ENCODE measurements around the gene DCLK1. TPM values are rescaled to one million over a fixed set of nuclear protein-coding genes. Genes with fewer than 3 reads are reported as not detected.

DCLK1 gene
- total RNA-seq, 1 experiment from 2014 or later: 1.4 TPM

DNA sequence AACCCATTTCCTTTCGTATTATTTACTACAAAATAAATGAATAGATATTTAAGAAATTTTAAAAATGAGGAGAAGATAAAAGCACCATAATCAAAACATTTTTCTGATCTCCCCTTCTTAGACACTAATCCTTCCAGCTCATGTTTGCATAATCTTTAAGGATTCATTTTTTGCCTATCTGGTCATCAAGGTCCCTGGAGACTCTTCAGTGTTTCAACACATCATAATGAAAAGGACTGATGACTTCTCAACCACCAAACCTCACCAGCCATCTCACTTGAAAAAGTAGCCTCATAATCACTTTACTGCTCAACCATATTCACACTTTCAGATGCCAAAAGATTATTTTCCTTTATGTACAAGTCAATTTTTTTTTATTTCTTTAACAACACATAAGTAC, 80.1 kb downstream of the DCLK1 start:
- no peaks in the 10 kb centered on the region for H3K9me2 ChIP-seq (ENCODE audit: insufficient read depth)
- no peaks in the 10 kb centered on the region for H3F3A ChIP-seq (ENCODE audit: insufficient read depth, low read depth)
- TF ChIP-seq EZH2 (IDR thresholded peaks at IDR 0.05; ENCODE audit: low read depth) (no peak), CTCF (conservative IDR thresholded peaks at IDR 0.05) (no peak)
- no peaks in the 10 kb centered on the region for H3K79me2 ChIP-seq (ENCODE audit: low read depth)
- intact Hi-C loops (cut with micrococcal nuclease; ENCODE audit: unreplicated experiment): no loop called here
- H4K20me1 ChIP-seq (ENCODE audit: insufficient read depth): no peaks in the 10 kb centered on the region
- no peak overlapping the region for H3K4me2 ChIP-seq
- no peak overlapping the region for H2AFZ ChIP-seq
- H3K27me3 ChIP-seq (ENCODE audit: insufficient read depth, low read depth): peaks cover 39% of the 10 kb centered on the region
- H3K27ac ChIP-seq: no peak overlapping the region
- no peak for DNase-seq
- H3K36me3 ChIP-seq (ENCODE audit: low read depth): no peaks in the 10 kb centered on the region
- no peaks in the 10 kb centered on the region for H3K9me3 ChIP-seq (ENCODE audit: insufficient read depth, low read depth)
- ChIA-PET CTCF (no interaction called here), POLR2A (ENCODE audit: unreplicated experiment) (no interaction called here)
- BruUV-seq (replicated peaks): no TSS peak
- H3K4me3 ChIP-seq: no peak overlapping the region
- H3K4me1 ChIP-seq (replicated peaks; ENCODE audit: insufficient read depth): no peaks in the 10 kb centered on the region

DNA sequence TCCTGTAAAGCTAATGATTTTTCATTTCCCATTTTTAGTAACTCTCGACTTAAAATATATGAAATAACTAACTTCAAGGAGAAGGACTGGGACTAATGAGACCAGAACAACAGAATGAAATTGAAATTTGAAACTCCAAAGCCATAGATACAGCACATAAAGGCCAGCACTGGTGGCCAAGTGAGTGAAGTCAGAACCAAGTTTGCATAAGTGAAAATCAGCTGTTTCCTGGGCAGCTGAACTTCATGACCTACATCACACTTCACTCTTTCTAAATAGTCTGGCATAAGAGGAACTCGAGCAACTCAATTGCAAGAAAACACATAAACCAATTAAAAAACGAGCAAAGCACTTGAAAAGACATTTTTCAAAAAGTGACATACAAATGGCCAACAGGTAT, 84.5 kb downstream of the DCLK1 start:
- Histone ChIP-seq H3K79me2 (ENCODE audit: low read depth) (no peaks in the 10 kb centered on the region), H3K4me2 (no peak overlapping the region), H3K27ac (no peak overlapping the region), H3K4me3 (no peak overlapping the region), H4K20me1 (ENCODE audit: insufficient read depth) (no peaks in the 10 kb centered on the region), H3K36me3 (ENCODE audit: low read depth) (no peaks in the 10 kb centered on the region), H3F3A (ENCODE audit: insufficient read depth, low read depth) (no peaks in the 10 kb centered on the region), H3K4me1 (replicated peaks; ENCODE audit: insufficient read depth) (no peaks in the 10 kb centered on the region), H2AFZ (no peak overlapping the region), H3K9me3 (ENCODE audit: insufficient read depth, low read depth) (no peaks in the 10 kb centered on the region; the same call in 1 of the 2 replicates), H3K9me2 (ENCODE audit: insufficient read depth) (no peaks in the 10 kb centered on the region), H3K27me3 (ENCODE audit: insufficient read depth, low read depth) (peaks cover 3% of the 10 kb centered on the region; the same call in 1 of the 2 replicates)
- intact Hi-C loops (cut with micrococcal nuclease; ENCODE audit: unreplicated experiment): no loop called here
- DNase-seq: no peak
- ChIA-PET POLR2A (ENCODE audit: unreplicated experiment) (no interaction called here), CTCF (no interaction called here)
- TF ChIP-seq EZH2 (IDR thresholded peaks at IDR 0.05; ENCODE audit: low read depth): no peak
- TF ChIP-seq CTCF (conservative IDR thresholded peaks at IDR 0.05): no peak
- BruUV-seq (replicated peaks): no TSS peak

GRCh38 chr13:36038785-36039555, 92.2 kb downstream of the DCLK1 start:
- H3K27ac ChIP-seq: no peak overlapping the region
- no peaks in the 10 kb centered on the region for H3K27me3 ChIP-seq (ENCODE audit: insufficient read depth, low read depth)
- DNase-seq: no peak
- no peak overlapping the region for H3K4me3 ChIP-seq
- intact Hi-C loops (cut with micrococcal nuclease; ENCODE audit: unreplicated experiment): no loop called here
- ChIA-PET CTCF (no interaction called here), POLR2A (ENCODE audit: unreplicated experiment) (no interaction called here)
- H3K4me1 ChIP-seq (replicated peaks; ENCODE audit: insufficient read depth): no peaks in the 10 kb centered on the region
- no peaks in the 10 kb centered on the region for H3F3A ChIP-seq (ENCODE audit: insufficient read depth, low read depth)
- TF ChIP-seq CTCF (conservative IDR thresholded peaks at IDR 0.05) (no peak), EZH2 (IDR thresholded peaks at IDR 0.05; ENCODE audit: low read depth) (no peak)
- no peaks in the 10 kb centered on the region for H4K20me1 ChIP-seq (ENCODE audit: insufficient read depth)
- no peaks in the 10 kb centered on the region for H3K79me2 ChIP-seq (ENCODE audit: low read depth)
- BruUV-seq (replicated peaks): no TSS peak
- H3K9me2 ChIP-seq (ENCODE audit: insufficient read depth): no peaks in the 10 kb centered on the region; the same call in 1 of the 2 replicates
- no peak overlapping the region for H3K4me2 ChIP-seq
- H3K36me3 ChIP-seq (ENCODE audit: low read depth): no peaks in the 10 kb centered on the region
- no peak overlapping the region for H2AFZ ChIP-seq
- no peaks in the 10 kb centered on the region; the same call in 1 of the 2 replicates for H3K9me3 ChIP-seq (ENCODE audit: insufficient read depth, low read depth)
